Measurements from ENCODE around the gene CD200R1L. TPM values are rescaled to one million over a fixed set of nuclear protein-coding genes. Genes with fewer than 3 reads are reported as not detected.

CD200R1L gene
- total and polyA plus RNA-seq, 2 of the 4 experiments (the other 2 are of a cell fraction) = not detected

- Histone ChIP-seq H3K4ac (ENCODE audit: low read depth, low read length) (no peak overlapping the region), H3K56ac (ENCODE audit: extremely low read depth, insufficient read depth, low read length) (no peak overlapping the region), H2BK5ac (ENCODE audit: low read depth, low read length, poor library complexity, severe bottlenecking) (peak overlapping the region; percentile 14), H3K23ac (ENCODE audit: low read depth, low read length) (no peak overlapping the region), H2AK9ac (replicated peaks; ENCODE audit: low read depth, low read length, poor library complexity) (no peak overlapping the region), H3K27ac (ENCODE audit: insufficient read depth, low read length) (no peak overlapping the region), H3K18ac (ENCODE audit: low read depth, low read length) (peak overlapping the region; percentile 46; the same call in 1 of the 2 replicates), H2AK5ac (ENCODE audit: low read depth, low read length) (no peak overlapping the region), H3K14ac (replicated peaks; ENCODE audit: low read depth, low read length) (no peak overlapping the region; the same call in 1 of the 2 replicates), H2BK15ac (ENCODE audit: low read depth, low read length) (no peak overlapping the region), H3K9me3 (ENCODE audit: control insufficient read depth, insufficient read depth, low read length) (peaks cover 3% of the 10 kb centered on the region), H2AFZ (replicated peaks; ENCODE audit: low read length, poor library complexity) (no peak overlapping the region), H3K4me3 (ENCODE audit: insufficient read depth, low read depth, low read length) (no peak overlapping the region), H3K27me3 (ENCODE audit: control insufficient read depth, insufficient read depth, low read length) (no peaks in the 10 kb centered on the region), H3K79me1 (ENCODE audit: low read depth in 1 of 2, low read length in 2 of 2) (no peaks in the 10 kb centered on the region), H4K20me1 (ENCODE audit: insufficient read depth, low read length) (no peaks in the 10 kb centered on the region), H2BK20ac (ENCODE audit: low read depth, low read length) (no peak overlapping the region), H4K91ac (ENCODE audit: insufficient read depth, low read depth, low read length) (no peak overlapping the region), H3K9me1 (ENCODE audit: insufficient read depth, low read length) (no peaks in the 10 kb centered on the region), H2BK120ac (ENCODE audit: low read depth, low read length) (peak overlapping the region; percentile 23; the same call in 1 of the 2 replicates), H4K5ac (ENCODE audit: low read depth, low read length) (peak overlapping the region; percentile 20; the same call in 1 of the 2 replicates), H4K8ac (ENCODE audit: low read depth in 2 of 2, low read length in 2 of 2) (no peak overlapping the region), H3K9ac (ENCODE audit: low read depth, low read length) (no peak overlapping the region), H3K36me3 (ENCODE audit: control insufficient read depth, insufficient read depth, low read length) (no peaks in the 10 kb centered on the region), H3K4me2 (ENCODE audit: low read depth, low read length) (no peak overlapping the region), H3K4me1 (ENCODE audit: control insufficient read depth, insufficient read depth, low read length) (peaks cover 8% of the 10 kb centered on the region)
- CTCF ChIA-PET = no interaction called here
- WGBS, 2 experiments (ENCODE audit: extremely low coverage in 2 of 2, insufficient read length in 1 of 2) = no CpG with 5 or more reads among the region's 3 CpGs
- no TSS peak for BruUV-seq (replicated peaks)
- TF ChIP-seq SMC3 (IDR thresholded peaks at IDR 0.05; ENCODE audit: low read depth, low read length) = no peak
- TF ChIP-seq USF2 (IDR thresholded peaks at IDR 0.05; ENCODE audit: low read depth, low read length) = no peak
- no peak for TF ChIP-seq POLR2A (IDR thresholded peaks at IDR 0.05; ENCODE audit: low read depth, low read length)
- no peak for TF ChIP-seq CEBPB (IDR thresholded peaks at IDR 0.05; ENCODE audit: low read depth, low read length)
- TF ChIP-seq MAZ (IDR thresholded peaks at IDR 0.05; ENCODE audit: borderline replicate concordance, low read depth, low read length) = no peak
- no peak for TF ChIP-seq MAFK (IDR thresholded peaks at IDR 0.05; ENCODE audit: low read depth, low read length)
- no peak for TF ChIP-seq ELK1 (IDR thresholded peaks at IDR 0.05; ENCODE audit: borderline replicate concordance, low read depth, low read length)
- TF ChIP-seq RFX5 (IDR thresholded peaks at IDR 0.05; ENCODE audit: low read depth, low read length) = no peak
- TF ChIP-seq CHD1 (IDR thresholded peaks at IDR 0.05; ENCODE audit: low read depth, low read length) = no peak
- no peak for TF ChIP-seq RCOR1 (IDR thresholded peaks at IDR 0.05; ENCODE audit: insufficient replicate concordance, low read length)
- no peak for TF ChIP-seq BHLHE40 (IDR thresholded peaks at IDR 0.05; ENCODE audit: low read depth, low read length)
- no peak for TF ChIP-seq CTCF (conservative IDR thresholded peaks at IDR 0.05; ENCODE audit: low read depth, low read length)
- TF ChIP-seq NFE2L2 (IDR thresholded peaks at IDR 0.05; ENCODE audit: low read depth, low read length) = no peak
- no peak for TF ChIP-seq FOS (IDR thresholded peaks at IDR 0.05; ENCODE audit: low read depth, low read length)
- no peak for TF ChIP-seq MXI1 (IDR thresholded peaks at IDR 0.05; ENCODE audit: borderline replicate concordance, low read depth, low read length)
- TF ChIP-seq RAD21 (IDR thresholded peaks at IDR 0.05; ENCODE audit: low read length) = no peak
- in situ Hi-C loops (cut with MboI; ENCODE audit: low sequenced_read_pairs) (no loop called here), intact Hi-C loops (cut with micrococcal nuclease) (no loop called here), dilution Hi-C loops (cut with HindIII; ENCODE audit: low sequenced_read_pairs, unreplicated experiment) (no loop called here)
- ATAC-seq (ENCODE audit: low read depth) (no peak), DNase-seq (no peak)
- POLR2A ChIA-PET (ENCODE audit: unreplicated experiment) = no interaction called here
Observed at GRCh38 chr3:112786881-112787579, 59.6 kb downstream of the CD200R1L start.
